ENCODE measurements around the gene GIPC1.
"Not testable (repeated sequence)": the region's sequence is repeated elsewhere in the genome, so short reads cannot be mapped to it uniquely, and the experiment has no call there.

The GIPC1 gene

DNA sequence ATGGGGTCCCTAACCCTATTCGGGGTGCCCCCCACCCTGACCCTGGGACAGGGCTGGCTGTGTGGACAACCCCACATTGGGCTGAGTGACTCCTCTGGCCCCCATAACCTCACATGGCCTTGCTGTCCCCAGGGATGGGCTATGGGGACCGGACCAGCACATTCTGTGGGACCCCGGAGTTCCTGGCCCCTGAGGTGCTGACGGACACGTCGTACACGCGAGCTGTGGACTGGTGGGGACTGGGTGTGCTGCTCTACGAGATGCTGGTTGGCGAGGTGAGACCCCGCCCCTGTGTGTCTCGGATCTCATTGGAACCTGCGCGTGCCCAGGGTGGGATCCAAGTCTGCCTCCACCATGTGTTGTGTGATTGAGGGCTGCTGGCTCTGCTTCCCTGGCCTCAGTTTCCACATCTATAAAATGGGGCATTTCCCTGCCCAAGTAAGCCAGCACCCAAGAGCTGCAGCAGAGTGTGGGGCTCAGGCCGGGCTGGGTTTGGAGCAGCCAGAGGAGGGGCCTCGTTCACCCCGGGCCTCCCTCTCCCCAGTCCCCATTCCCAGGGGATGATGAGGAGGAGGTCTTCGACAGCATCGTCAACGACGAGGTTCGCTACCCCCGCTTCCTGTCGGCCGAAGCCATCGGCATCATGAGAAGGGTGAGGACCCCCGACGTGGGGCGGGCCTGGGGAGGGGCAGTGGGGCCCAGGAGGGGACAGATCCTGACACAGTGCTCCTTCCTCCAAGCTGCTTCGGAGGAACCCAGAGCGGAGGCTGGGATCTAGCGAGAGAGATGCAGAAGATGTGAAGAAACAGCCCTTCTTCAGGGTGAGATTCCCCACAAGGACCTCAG is 25.7 kb downstream of the GIPC1 start:
- DNase-seq (ENCODE audit: low read depth in 2 of 2), result no peak

DNA sequence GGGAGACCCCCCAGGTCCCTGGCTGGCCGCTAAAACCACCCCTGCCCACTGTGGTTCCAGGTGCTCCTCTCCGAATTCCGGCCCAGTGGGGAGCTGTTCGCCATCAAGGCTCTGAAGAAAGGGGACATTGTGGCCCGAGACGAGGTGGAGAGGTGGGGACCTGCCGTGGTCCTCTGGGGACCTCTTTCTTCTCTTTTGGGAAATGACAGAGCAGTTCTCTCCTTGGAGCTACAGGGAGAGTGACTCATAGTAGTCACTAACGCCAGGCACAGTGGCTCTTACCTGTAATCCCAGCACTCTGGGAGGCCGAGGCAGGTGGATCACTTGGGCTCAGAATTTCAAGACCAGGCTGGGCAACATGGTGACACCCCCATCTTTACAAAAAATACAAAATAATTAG is 28.1 kb downstream of the GIPC1 start:
- DNase-seq (ENCODE audit: low read depth in 2 of 2), result no peak

GRCh38 chr19:14467391-14467790 is 28.5 kb downstream of the GIPC1 start:
- no peak for DNase-seq (ENCODE audit: low read depth in 2 of 2)

- no peak for DNase-seq (ENCODE audit: low read depth in 2 of 2)
Measured at GRCh38 chr19:14463747-14464146, 32.2 kb downstream of the GIPC1 start.

GRCh38 chr19:14462401-14462800 is 33.5 kb downstream of the GIPC1 start:
- DNase-seq (ENCODE audit: low read depth in 2 of 2), result not testable (repeated sequence)

GRCh38 chr19:14460935-14461334 is 35.0 kb downstream of the GIPC1 start:
- no peak for DNase-seq (ENCODE audit: low read depth in 2 of 2)

- peak in 1 of 2 donors; percentile 34 for DNase-seq (ENCODE audit: low read depth in 2 of 2)
Measured at GRCh38 chr19:14459703-14460102, 36.2 kb downstream of the GIPC1 start.

DNA sequence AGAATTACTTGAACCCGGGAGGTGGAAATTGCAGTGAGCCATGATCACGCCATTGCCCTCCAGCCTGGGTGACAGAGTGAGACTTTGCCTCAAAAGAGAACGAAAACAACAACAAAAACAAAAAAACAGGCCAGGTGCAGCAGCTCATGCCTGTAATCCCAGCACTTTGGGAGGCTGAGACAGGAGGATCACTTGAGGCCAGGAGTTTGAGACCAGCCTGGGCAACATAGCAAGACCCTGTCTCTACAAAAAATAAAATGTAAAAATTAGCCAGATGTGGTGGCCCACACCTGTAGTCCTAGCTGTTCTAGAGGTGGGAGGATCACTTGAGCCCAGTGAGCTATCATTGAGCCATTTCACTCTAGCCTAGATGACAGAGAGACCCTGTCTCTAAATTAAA is 43.6 kb downstream of the GIPC1 start:
- DNase-seq (ENCODE audit: low read depth in 2 of 2), result not testable (repeated sequence)

DNA sequence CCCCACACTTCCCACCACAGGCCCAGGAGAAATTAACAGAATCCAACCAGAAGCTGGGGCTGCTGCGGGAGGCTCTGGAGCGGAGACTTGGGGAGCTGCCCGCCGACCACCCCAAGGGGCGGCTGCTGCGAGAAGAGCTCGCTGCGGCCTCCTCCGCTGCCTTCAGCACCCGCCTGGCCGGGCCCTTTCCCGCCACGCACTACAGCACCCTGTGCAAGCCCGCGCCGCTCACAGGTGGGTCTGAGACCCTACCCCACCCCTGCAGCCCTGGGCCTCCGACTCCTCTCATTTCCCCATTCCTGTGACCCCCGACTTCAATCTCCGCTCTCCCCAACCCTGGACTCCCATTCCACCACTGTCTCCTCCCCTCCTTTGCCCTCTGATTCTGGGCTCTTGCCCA is 45.1 kb downstream of the GIPC1 start:
- no peak for DNase-seq (ENCODE audit: low read depth in 2 of 2)

GRCh38 chr19:14450168-14450874 is 45.6 kb downstream of the GIPC1 start:
- peak; percentile 67 to 79 for DNase-seq (ENCODE audit: low read depth in 2 of 2)

- no peak for DNase-seq (ENCODE audit: low read depth in 2 of 2)
Measured at GRCh38 chr19:14449321-14449720, 46.6 kb downstream of the GIPC1 start.

DNA sequence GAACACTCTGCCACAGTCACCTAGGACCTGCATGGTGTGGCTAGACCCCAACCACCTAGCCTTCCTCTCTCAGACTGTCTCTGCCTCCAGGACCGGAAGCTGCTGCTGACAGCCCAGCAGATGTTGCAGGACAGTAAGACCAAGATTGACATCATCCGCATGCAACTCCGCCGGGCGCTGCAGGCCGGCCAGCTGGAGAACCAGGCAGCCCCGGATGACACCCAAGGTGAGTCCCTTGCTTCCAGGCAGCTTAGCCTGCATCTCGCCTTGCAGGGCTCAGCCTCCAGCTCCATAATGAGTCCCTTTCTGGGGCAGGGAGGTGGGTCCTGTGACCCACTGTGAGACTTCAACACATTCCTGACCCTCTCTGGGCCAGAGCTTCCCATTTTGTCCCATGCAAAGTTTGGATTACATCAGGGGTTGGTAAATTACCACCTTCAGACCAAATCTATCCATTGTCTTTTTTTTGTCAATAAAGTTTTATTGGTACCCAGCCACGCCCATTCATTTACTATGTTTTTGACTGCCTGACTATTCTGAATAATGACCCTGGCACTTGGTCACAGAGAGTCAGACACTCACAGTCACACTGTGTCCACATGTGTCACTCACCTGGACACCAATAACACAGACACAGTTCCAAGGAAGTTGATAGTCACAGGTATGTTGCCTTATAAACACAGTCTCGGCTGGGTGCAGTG is 49.4 kb downstream of the GIPC1 start:
- no peak for DNase-seq (ENCODE audit: low read depth in 2 of 2)

DNA sequence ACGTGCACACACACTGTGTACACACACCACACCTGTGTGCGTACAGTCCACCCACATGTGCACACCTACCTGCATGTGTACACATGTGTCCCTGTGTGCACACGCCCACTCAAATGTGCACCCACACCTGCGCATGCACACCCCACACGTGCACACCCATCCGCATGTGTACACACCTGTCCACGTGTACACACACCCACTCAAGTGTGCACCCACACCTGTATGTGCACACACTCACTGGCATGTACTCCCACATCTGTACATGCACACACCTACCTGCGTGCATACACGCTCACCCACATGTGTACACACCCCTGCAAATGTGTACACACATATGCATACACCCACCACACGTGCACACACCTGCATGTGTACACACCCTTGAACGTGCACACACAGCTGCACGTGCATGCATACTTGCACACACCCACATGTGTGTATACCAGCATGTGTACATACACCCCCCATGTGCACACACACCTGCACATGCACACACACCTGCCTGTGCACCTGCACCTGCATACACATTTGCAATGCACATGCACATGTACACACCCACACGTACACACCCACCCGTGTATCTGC is 52.2 kb downstream of the GIPC1 start:
- DNase-seq (ENCODE audit: low read depth in 2 of 2), result no peak

GRCh38 chr19:14442891-14443631 is 52.9 kb downstream of the GIPC1 start:
- DNase-seq (ENCODE audit: low read depth in 2 of 2), result no peak

DNA sequence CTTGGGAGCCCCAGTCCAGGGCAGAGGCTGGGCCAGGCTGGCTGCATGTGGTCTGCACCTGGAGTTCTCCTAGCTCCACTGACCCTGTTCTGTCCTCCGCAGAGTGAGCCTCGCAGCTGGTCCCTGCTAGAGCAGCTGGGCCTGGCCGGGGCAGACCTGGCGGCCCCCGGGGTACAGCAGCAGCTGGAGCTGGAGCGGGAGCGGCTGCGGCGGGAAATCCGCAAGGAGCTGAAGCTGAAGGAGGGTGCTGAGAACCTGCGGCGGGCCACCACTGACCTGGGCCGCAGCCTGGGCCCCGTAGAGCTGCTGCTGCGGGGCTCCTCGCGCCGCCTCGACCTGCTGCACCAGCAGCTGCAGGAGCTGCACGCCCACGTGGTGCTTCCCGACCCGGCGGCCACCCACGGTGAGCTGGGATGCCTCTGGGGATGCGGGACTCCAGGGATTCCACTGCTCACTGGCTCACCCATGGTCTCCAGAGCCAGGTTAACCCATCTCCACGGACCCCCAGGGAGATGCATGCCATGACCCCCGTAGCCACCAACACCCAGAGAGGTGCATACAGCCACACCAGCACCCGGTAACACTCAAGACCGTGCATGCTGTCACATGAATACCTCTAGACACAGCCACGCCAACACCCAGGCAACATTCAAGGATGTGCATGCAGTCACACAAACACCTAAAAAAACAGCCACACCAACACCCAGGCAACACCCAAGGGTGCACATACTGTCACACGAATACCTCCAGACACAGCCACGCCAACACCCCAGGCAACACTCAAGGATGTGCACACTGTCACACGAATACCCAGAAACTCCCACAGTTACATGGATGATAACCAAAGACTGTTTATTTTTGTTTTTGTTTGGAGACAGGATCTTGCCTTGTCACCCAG is 54.6 kb downstream of the GIPC1 start:
- DNase-seq (ENCODE audit: low read depth in 2 of 2), result no peak

DNA sequence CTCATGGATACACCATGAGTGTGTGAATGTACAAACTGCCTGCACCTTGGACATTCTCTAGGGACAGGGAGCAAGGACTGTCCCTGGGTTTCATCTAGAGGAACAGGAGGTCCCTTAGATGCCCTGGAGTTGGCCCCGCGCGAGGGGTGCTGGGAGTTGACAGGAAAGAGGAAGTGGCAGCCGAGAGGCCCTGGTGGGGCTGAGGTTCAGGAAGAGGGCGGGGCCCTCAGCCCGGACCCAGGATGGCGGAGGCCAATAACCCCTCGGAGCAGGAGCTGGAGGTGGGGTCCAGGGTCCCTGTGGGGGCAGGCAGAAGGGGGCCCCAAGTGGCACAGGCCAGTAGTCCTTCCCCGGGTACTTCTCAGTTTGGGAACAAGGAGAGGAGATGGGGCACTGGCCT is 55.9 kb downstream of the GIPC1 start:
- peak; percentile 74 to 75 for DNase-seq (ENCODE audit: low read depth in 2 of 2)

GRCh38 chr19:14439014-14439413 is 56.9 kb downstream of the GIPC1 start:
- DNase-seq (ENCODE audit: low read depth in 2 of 2), result no peak

DNA sequence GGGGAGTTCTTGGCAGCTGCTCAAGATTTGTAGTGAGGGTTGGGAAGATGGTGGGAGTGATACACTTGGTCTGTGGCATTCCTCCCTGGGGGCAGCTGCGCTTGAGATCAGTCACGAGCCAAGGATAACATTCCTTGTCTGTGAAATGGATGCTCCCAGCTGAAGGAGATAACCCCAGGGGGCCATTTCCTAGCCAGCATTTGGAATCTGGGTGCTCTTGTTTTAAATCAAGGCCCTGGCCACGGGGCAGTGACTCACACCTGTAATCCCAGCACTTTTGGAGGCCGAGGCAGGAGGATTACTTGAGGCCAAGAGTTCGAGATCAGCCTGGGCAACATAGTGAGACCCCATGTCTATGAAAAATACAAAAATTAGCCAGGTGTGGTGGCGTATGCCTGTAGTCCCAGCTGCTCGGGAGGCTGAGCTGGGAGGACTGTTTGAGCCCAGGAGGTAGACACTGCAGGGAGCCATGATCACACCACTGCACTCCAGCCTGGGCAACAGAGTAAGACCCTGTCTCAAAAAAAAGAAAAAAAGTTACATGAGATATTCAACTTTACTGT is 58.3 kb downstream of the GIPC1 start:
- no peak for DNase-seq (ENCODE audit: low read depth in 2 of 2)

- DNase-seq (ENCODE audit: low read depth in 2 of 2), result no peak
Measured at GRCh38 chr19:14435320-14436050, 60.4 kb downstream of the GIPC1 start.

All from stimulated activated CD8-positive, alpha-beta memory T cell treated with anti-CD3 and anti-CD28 coated beads, Interleukin-15, amount 100 ng/mL, for 48 hours (primary cell).